ENCODE results near the gene SURF6.
"Not testable (repeated sequence)": the region's sequence is repeated elsewhere in the genome, so short reads cannot be mapped to it uniquely, and the experiment has no call there.

Gene SURF6

DNA sequence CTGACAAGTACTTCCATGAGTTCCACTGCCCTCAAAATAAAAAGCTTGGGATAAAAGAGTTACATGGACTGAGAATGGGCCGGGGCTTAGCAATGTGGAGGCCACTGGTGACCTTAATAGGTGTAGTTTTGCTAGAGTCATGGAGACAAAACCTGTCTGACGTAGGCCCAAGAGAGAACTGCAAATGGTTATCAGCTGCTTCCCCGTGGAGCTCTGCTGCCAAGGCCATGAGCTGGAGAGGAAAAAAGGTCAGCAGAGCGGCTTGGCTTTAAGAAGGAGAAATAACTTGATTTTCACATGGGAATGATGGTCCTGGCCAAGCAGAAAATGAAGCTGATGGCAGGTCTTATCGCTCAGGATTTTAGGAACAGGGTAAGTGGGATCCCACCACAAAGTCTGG, 3.7 kb upstream of the SURF6 start:
- in situ Hi-C loops (cut with MboI; ENCODE audit: low sequenced_read_pairs, unreplicated experiment), result no loop called here
- DNase-seq (ENCODE audit: low spot score), result no peak
- TF ChIP-seq, protein P1, sequence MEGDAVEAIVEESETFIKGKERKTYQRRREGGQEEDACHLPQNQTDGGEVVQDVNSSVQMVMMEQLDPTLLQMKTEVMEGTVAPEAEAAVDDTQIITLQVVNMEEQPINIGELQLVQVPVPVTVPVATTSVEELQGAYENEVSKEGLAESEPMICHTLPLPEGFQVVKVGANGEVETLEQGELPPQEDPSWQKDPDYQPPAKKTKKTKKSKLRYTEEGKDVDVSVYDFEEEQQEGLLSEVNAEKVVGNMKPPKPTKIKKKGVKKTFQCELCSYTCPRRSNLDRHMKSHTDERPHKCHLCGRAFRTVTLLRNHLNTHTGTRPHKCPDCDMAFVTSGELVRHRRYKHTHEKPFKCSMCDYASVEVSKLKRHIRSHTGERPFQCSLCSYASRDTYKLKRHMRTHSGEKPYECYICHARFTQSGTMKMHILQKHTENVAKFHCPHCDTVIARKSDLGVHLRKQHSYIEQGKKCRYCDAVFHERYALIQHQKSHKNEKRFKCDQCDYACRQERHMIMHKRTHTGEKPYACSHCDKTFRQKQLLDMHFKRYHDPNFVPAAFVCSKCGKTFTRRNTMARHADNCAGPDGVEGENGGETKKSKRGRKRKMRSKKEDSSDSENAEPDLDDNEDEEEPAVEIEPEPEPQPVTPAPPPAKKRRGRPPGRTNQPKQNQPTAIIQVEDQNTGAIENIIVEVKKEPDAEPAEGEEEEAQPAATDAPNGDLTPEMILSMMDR (IDR thresholded peaks at IDR 0.05; ENCODE audit: borderline replicate concordance, control extremely low read depth, extremely low read depth, insufficient read depth, missing control alignments), result no peak

- in situ Hi-C loops (cut with MboI; ENCODE audit: low sequenced_read_pairs, unreplicated experiment); DNase-seq (ENCODE audit: low spot score): not testable (repeated sequence)
Observed at GRCh38 chr9:133334888-133335287, 1.1 kb downstream of the SURF6 start.

GRCh38 chr9:133334161-133334560, 1.8 kb downstream of the SURF6 start:
- no peak for DNase-seq (ENCODE audit: low spot score)
- TF ChIP-seq, protein P1 (IDR thresholded peaks at IDR 0.05; ENCODE audit: borderline replicate concordance, control extremely low read depth, extremely low read depth, insufficient read depth, missing control alignments), result no peak
- in situ Hi-C loops (cut with MboI; ENCODE audit: low sequenced_read_pairs, unreplicated experiment), result no loop called here

DNA sequence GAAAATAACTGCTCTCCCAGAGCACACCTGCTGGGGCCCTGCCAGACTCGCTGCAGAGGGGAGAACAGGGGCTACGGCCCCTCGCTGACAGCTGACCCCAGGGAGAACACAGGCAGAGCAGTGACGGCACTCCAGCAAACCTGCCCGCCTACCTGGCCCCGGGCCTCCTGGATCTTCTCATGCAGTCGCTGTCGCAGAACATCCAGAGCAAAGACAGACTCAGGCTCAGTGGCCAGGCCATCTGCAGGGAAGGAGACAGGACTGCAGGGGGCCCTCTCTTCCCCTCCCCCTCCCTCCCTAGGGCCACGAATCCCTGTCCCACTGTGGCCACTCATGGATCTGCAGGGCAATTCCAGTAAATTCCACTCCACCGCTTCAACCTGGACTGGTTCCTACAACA, 2.4 kb downstream of the SURF6 start:
- in situ Hi-C loops (cut with MboI; ENCODE audit: low sequenced_read_pairs, unreplicated experiment), result no loop called here

GRCh38 chr9:133333011-133333410, 3.0 kb downstream of the SURF6 start:
- in situ Hi-C loops (cut with MboI; ENCODE audit: low sequenced_read_pairs, unreplicated experiment), result no loop called here
- TF ChIP-seq, protein P1 (IDR thresholded peaks at IDR 0.05; ENCODE audit: borderline replicate concordance, control extremely low read depth, extremely low read depth, insufficient read depth, missing control alignments), result no peak
- DNase-seq (ENCODE audit: low spot score), result no peak

More for the DNA sequence above, 2.4 kb downstream of the SURF6 start:
- no peak for DNase-seq (ENCODE audit: low spot score)
- TF ChIP-seq, protein P1 (IDR thresholded peaks at IDR 0.05; ENCODE audit: borderline replicate concordance, control extremely low read depth, extremely low read depth, insufficient read depth, missing control alignments), result no peak

- in situ Hi-C loops (cut with MboI; ENCODE audit: low sequenced_read_pairs, unreplicated experiment), result no loop called here
- no peak for DNase-seq (ENCODE audit: low spot score)
- TF ChIP-seq, protein P1 (IDR thresholded peaks at IDR 0.05; ENCODE audit: borderline replicate concordance, control extremely low read depth, extremely low read depth, insufficient read depth, missing control alignments), result no peak
Observed at GRCh38 chr9:133332381-133332730, 3.6 kb downstream of the SURF6 start.

GRCh38 chr9:133331641-133332380, 4.2 kb downstream of the SURF6 start:
- in situ Hi-C loops (cut with MboI; ENCODE audit: low sequenced_read_pairs, unreplicated experiment), result no loop called here
- DNase-seq (ENCODE audit: low spot score), result no peak
- TF ChIP-seq, protein P1 (IDR thresholded peaks at IDR 0.05; ENCODE audit: borderline replicate concordance, control extremely low read depth, extremely low read depth, insufficient read depth, missing control alignments), result no peak
